GM18873 (cell line): Measurements from ENCODE around the gene LUZP1.

Source experiments
- ATAC-seq: cut with Tn5 transposase; IDR thresholded peaks from one replicate; pipeline ENCODE4 v1.9.1; 2021; ENCODE audit warnings: mild to moderate bottlenecking, moderate library complexity, moderate number of reproducible peaks; ENCODE audit not compliant: unreplicated experiment, low FRiP score

Gene LUZP1

GRCh38 chr1:23037081-23037740, 131.4 kb downstream of the LUZP1 start:
- ATAC-seq = no peak

DNA sequence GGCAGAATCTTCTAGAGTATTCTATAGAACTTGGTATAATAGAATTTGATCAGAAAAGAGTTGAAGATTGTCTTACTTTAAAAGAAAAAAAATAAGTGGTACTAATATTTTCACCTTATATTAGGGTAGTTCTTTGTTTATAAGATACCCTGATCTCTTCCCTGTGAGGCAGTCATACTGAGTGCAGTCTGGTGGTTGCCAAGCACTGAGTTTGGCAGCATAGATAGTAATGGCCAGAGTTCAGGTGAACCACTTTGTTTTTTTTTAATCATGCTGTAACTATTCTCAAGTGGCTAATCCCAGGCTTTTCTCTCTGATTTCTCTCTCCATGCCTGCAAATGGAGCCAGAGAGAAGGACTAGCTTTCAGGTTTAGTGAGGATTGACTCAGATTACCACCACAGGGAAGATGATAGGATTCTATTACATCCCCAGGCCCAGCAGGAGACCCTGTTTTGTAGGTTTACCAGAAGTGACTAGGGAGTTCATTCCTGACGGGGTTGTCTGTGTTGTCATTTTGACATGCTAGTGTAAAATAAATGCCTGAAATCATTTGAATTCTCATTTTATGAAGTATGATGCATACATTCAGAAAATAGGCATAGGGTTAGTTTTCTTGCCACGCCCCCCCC, 132.7 kb downstream of the LUZP1 start:
- ATAC-seq = no peak
